Common myeloid progenitor, CD34-positive (primary cell): ENCODE results near the gene AQP9.
"Not testable (repeated sequence)": the region's sequence is repeated elsewhere in the genome, so short reads cannot be mapped to it uniquely, and the experiment has no call there.

Source experiments
- CTCF ChIA-PET: fragments of 350-600 bp; sonication (Branson Sonifier 250); formaldehyde crosslinking; loops from one replicate; lab custom pipeline; 2021; ENCODE audit warnings: antibody characterized with exemption; lab: Charles Lee
- POLR2A ChIA-PET: fragments of 350-600 bp; sonication (Branson Sonifier 250); formaldehyde crosslinking; loops from one replicate; lab custom pipeline; 2021; ENCODE audit warnings: antibody characterized with exemption; lab: Charles Lee
- DNase-seq, 3 donors: peaks; one replicate each; pipeline versions ENCODE4 v3.0.0 to v3.0.0-alpha.2; 2013
- H3K27ac ChIP-seq, 2 experiments: 1 replicate in 1 of 2; 2 replicates in 1 of 2; pipeline ENCODE4 v1.7.0; 2013; ENCODE audit warnings: inconsistent platforms in 2 of 2, low read length in 2 of 2, mild to moderate bottlenecking in 2 of 2, low read depth in 1 of 2, moderate library complexity in 1 of 2; ENCODE audit not compliant: severe bottlenecking in 2 of 2, insufficient read depth in 1 of 2, poor library complexity in 1 of 2
- H3K27me3 ChIP-seq, 5 experiments: replicated peaks in 2 of 5; 1 replicate in 3 of 5; 2 replicates in 2 of 5; pipeline versions ENCODE4 v1.6.1 to v1.7.0; 2013; ENCODE audit warnings: low read length in 4 of 5, mild to moderate bottlenecking in 2 of 5, moderate library complexity in 2 of 5, inconsistent platforms in 1 of 5; ENCODE audit not compliant: insufficient read depth in 5 of 5, control insufficient read depth in 4 of 5
- H3K36me3 ChIP-seq, 4 experiments: 1 replicate in 2 of 4; 2 replicates in 2 of 4; pipeline versions ENCODE4 v1.6.1 to v1.7.0; 2013; ENCODE audit warnings: low read length in 3 of 4, control low read depth in 1 of 4, mild to moderate bottlenecking in 1 of 4; ENCODE audit not compliant: control insufficient read depth in 4 of 4, insufficient read depth in 4 of 4
- H3K4me1 ChIP-seq, 4 experiments: 1 replicate in 3 of 4; 2 replicates in 1 of 4; pipeline versions ENCODE4 v1.6.1 to v1.7.1; 2013; ENCODE audit warnings: low read length in 3 of 4, mild to moderate bottlenecking in 3 of 4, control low read depth in 1 of 4, inconsistent platforms in 1 of 4, moderate library complexity in 1 of 4; ENCODE audit not compliant: control insufficient read depth in 4 of 4, insufficient read depth in 4 of 4; ENCODE audit errors: control extremely low read depth in 1 of 4
- H3K4me3 ChIP-seq, 7 experiments: 1 replicate in 4 of 7; 2 replicates in 3 of 7; pipeline versions ENCODE4 v1.5.1 to v1.7.0; 2013; ENCODE audit warnings: mild to moderate bottlenecking in 7 of 7, low read length in 6 of 7, moderate library complexity in 6 of 7, inconsistent platforms in 2 of 7, low read depth in 2 of 7, control low read depth in 1 of 7; ENCODE audit not compliant: insufficient read depth in 4 of 7, control insufficient read depth in 1 of 7; ENCODE audit errors: extremely low read depth in 1 of 7
- H3K9me3 ChIP-seq, 5 experiments: 1 replicate in 4 of 5; 2 replicates in 1 of 5; pipeline versions ENCODE4 v1.6.1 to v1.7.1; 2013; ENCODE audit warnings: low read length in 4 of 5, mild to moderate bottlenecking in 2 of 5, inconsistent platforms in 1 of 5, low read depth in 1 of 5, moderate library complexity in 1 of 5; ENCODE audit not compliant: control insufficient read depth in 4 of 5, insufficient read depth in 2 of 5; ENCODE audit errors: control extremely low read depth in 1 of 5
- WGBS: methylation state at CpG from one replicate; pipeline ENCODE4 v1.1.5; 2013; ENCODE audit not compliant: insufficient coverage; 5-methylcytosine and 5-hydroxymethylcytosine counted together

AQP9 gene

GRCh38 chr15:58209007-58209481 is 70.9 kb downstream of the AQP9 start:
- 100% methylated on average over 2 of the region's 3 CpGs for whole genome bisulfite sequencing
- CTCF ChIA-PET, H3K27me3 ChIP-seq, H3K9me3 ChIP-seq, H3K4me1 ChIP-seq, H3K4me3 ChIP-seq, H3K27ac ChIP-seq, H3K36me3 ChIP-seq, POLR2A ChIA-PET: not testable (repeated sequence)
- peak in 1 of 3 donors; percentile 10 for DNase-seq

GRCh38 chr15:58210031-58210430 is 71.8 kb downstream of the AQP9 start:
- CTCF ChIA-PET, POLR2A ChIA-PET, DNase-seq, H3K9me3 ChIP-seq, H3K4me3 ChIP-seq, H3K27ac ChIP-seq, H3K36me3 ChIP-seq, H3K27me3 ChIP-seq: not testable (repeated sequence)
- H3K4me1 ChIP-seq = peaks cover 0 to 13% (median 2%) of the 10 kb centered on the region in 4 experiments
- no CpG with 5 or more reads among the region's 4 CpGs for WGBS

- Histone ChIP-seq H3K27ac (no peak overlapping the region), H3K36me3 (no peaks in the 10 kb centered on the region), H3K9me3 (no peaks in the 10 kb centered on the region), H3K27me3 (no peaks in the 10 kb centered on the region), H3K4me3 (no peak overlapping the region), H3K4me1 (peaks cover 0 to 15% (median 2%) of the 10 kb centered on the region in 4 experiments)
- CTCF ChIA-PET = interaction anchor here (0.5 to 1.5 kb wide), 5 partner anchors 9 to 548 kb away, joined by 3 to 4 read pairs (median 3); no protein-coding TSS in a partner anchor
- 100% methylated on average over 4 of the region's 7 CpGs for WGBS
- peak; percentile 40 to 64 (median 42) for DNase-seq
- POLR2A ChIA-PET = no interaction called here
Measured at GRCh38 chr15:58212909-58213526, 74.8 kb downstream of the AQP9 start.

- Histone ChIP-seq H3K36me3 (no peaks in the 10 kb centered on the region), H3K27me3 (no peaks in the 10 kb centered on the region), H3K4me3 (no peak overlapping the region), H3K4me1 (peaks cover 0 to 15% (median 2%) of the 10 kb centered on the region in 4 experiments), H3K27ac (no peak overlapping the region), H3K9me3 (no peaks in the 10 kb centered on the region)
- ChIA-PET CTCF (interaction anchor here (0.5 to 1.4 kb wide), 3 partner anchors 10 to 547 kb away, joined by 3 to 4 read pairs (median 3); no protein-coding TSS in a partner anchor), POLR2A (no interaction called here)
- 87% methylated on average over 3 of the region's 5 CpGs for WGBS
- no peak for DNase-seq
Measured at GRCh38 chr15:58213587-58214338, 75.6 kb downstream of the AQP9 start.

GRCh38 chr15:58214591-58215340 is 76.6 kb downstream of the AQP9 start:
- peaks cover 0 to 15% (median 2%) of the 10 kb centered on the region in 4 experiments for H3K4me1 ChIP-seq
- H3K4me3 ChIP-seq = no peak overlapping the region
- peaks cover 0 to 2% (median 0%) of the 10 kb centered on the region in 5 experiments for H3K9me3 ChIP-seq
- ChIA-PET POLR2A (no interaction called here), CTCF (interaction anchor here (0.9 kb wide), 1 partner anchor 9 kb away, joined by 3 read pairs; no protein-coding TSS in a partner anchor)
- H3K36me3 ChIP-seq = no peaks in the 10 kb centered on the region
- peak in 2 of 3 donors; percentile 56 to 66 for DNase-seq
- no peaks in the 10 kb centered on the region for H3K27me3 ChIP-seq
- WGBS = 51% methylated on average over 9 of the region's 11 CpGs
- no peak overlapping the region for H3K27ac ChIP-seq

GRCh38 chr15:58217460-58217859 is 79.3 kb downstream of the AQP9 start:
- POLR2A ChIA-PET = no interaction called here
- Histone ChIP-seq H3K27me3 (peaks cover 0 to 3% (median 0%) of the 10 kb centered on the region in 5 experiments), H3K9me3 (peaks cover 0 to 2% (median 0%) of the 10 kb centered on the region in 5 experiments), H3K36me3 (no peaks in the 10 kb centered on the region), H3K27ac (no peak overlapping the region), H3K4me3 (no peak overlapping the region), H3K4me1 (peaks cover 0 to 15% (median 2%) of the 10 kb centered on the region in 4 experiments)
- WGBS = 100% methylated on average over 1 of the region's 4 CpGs
- DNase-seq = peak in 1 of 3 donors; percentile 7
- CTCF ChIA-PET = no interaction called here
